HG02884 (cell line): ENCODE data around the gene B4GALNT2.
A peak's percentile ranks its signal among the peaks of the same experiment; 100 is the strongest.
"Not testable (repeated sequence)": the region's sequence is repeated elsewhere in the genome, so short reads cannot be mapped to it uniquely, and the experiment has no call there.

Experiments used
- ATAC-seq: cut with Tn5 transposase; IDR thresholded peaks from one replicate; pipeline ENCODE4 v1.9.1; 2021; ENCODE audit warnings: mild to moderate bottlenecking, moderate library complexity; ENCODE audit not compliant: unreplicated experiment

Gene B4GALNT2

DNA sequence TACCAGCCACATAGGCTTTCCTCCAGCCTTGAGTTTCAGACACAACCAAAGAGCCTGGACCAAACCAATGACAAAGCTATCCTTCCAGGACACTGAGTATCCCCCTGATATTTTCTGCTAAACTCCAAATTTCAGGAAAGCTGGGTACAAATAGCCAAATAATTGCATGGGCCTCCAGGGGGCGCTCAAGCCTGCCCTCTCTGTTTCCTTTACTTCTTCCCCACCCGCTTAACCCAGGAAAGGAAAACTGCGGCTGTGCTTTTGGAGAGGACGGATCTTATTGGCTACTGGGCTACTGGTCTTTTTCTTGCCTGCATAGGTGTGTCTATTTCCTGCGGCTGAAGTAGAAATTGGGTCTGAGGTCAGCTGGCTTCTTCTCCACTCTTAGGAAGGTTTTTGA lies 47.7 kb downstream of the B4GALNT2 start:
- ATAC-seq, result no peak

DNA sequence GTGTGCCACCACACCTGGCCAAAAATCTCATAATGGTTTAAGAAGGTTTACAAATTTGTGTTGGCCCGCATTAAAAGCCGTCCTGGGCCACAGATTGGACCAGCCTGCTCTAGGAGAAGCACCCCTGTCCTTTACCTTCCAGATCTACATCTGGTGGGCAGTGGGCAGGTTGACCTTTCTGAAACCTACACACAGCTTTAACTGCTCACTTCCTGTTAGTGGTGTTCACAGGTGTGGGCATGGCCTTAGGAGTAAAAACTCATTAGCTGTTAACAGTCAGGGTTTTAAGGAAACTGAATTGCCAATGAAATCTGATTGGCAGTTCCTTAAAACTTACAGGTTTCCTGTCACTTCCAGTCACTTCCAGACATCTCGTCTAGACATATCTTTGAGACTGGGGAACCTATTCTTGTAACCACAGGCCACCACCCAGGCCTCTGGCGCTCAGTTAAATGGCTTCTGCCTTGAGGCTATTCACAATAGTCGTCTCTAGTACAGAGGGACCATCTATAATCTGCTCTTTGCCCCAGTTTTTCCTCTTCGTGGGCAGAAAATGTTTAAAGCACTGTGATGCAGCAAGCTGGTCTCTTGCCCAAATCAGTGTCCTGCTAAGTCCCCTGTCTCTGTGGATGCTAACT lies 48.5 kb downstream of the B4GALNT2 start:
- no peak for ATAC-seq

DNA sequence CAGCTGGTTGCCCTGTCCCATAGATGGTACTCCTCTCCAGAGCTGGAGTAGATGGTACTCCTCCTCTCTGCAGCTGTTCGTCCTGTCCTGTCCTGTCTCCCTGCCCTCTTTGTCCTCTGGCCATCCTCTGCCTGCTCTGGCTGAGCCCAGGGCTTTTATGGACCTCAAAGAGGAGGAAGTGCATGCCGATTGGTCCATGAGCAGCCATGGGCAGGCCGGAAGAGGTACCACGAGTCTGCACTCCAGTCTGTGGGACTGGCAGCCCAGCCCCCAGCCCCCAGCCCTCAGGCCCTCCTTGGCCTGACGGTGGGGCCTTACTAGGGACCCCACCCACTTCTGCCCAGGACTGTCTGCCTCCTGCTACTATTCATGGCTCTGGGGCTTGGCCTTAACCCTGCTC lies 50.8 kb downstream of the B4GALNT2 start:
- no peak for ATAC-seq

DNA sequence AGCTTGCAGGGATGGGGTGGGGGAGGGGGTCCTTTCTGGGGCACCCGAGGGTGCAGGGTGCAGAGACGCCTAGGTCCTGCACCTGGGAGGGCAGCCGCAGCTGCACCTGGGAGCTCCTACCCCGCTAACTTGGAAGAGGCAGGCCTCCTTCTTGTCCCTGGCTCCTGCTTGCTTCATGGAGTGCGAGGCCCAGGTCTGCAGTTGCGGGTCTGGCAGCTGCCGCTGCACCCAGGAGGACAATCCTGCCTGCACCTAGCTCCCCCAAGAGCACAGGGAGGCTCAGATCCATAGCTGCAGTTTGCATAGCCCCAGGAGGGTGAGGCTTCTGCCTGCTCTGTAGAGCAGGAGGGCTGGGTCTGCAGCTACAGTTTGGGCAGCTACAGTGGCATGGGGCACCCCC lies 51.2 kb downstream of the B4GALNT2 start:
- no peak for ATAC-seq

DNA sequence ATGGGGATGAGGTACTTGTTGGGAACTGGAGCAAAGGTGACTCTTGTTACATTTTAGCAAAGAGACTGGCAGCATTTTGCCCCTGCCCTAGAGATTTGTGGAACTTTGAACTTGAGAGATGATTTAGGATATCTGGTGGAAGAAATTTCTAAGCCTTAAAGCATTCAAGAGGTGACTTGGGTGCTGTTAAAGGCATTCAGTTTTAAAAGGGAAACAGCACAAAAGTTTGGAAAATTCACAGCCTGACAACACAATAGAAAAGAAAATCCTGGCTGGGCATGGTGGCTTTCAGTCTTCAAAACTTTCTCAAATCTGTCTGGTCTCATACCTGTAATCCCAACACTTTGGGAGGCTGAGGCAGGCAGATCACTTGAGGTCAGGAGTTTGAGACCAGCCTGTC lies 52.0 kb downstream of the B4GALNT2 start:
- not testable (repeated sequence) for ATAC-seq

DNA sequence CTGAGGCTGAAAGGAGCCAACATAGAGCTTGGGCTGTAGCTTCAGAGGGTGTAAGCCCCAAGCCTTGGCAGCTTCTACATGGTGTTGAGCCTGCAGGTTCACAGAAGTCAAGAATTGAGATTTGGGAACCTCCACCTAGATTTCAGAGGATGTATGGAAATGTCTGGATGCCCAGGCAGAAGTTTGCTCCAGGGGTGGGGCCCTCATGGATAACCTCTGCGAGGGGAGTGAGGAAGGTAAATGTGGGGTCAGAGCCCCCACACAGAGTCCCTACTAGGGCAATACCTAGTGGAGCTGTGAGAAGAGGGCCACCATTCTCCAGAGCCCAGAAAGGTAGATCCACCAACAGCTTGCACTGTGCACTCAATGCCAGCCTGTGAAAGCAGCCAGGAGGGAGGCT lies 52.8 kb downstream of the B4GALNT2 start:
- not testable (repeated sequence) for ATAC-seq

DNA sequence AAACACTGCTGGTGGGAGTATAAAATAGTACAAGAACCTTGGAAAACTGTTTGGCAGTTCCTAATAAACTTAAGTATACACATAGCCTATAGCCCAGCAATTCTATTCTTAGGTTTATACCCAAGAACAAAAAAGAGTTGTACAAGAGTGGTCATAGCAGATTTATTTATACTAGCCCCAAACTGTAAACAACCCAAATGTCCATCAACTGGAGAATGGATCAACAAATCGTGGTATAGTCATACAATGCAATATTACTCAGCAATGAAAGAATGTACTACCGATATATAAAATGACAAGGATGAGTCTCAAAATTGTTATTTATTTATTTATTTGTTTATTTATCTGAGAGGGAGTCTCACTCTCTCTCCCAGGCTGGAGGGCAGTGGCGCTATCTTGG lies 54.7 kb downstream of the B4GALNT2 start:
- ATAC-seq, result no peak

DNA sequence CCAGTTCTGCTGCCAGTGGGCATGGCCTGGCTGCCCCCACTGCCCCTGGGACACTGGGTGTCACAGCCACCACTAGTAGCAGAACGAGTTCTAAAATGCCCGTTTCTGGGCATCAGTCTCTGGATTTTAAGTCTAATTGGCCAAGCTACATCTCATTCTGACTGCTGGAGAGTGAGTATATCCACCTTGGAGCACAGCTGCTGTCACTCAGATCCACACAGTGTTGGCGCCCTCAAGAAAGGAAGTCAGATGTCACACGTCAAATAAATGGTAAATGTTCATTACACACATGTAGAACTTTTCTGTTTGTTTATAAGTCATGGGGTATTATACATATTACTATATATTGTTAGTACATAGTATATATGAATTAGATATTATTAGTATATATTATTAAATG lies 58.4 kb downstream of the B4GALNT2 start:
- ATAC-seq, result no peak

DNA sequence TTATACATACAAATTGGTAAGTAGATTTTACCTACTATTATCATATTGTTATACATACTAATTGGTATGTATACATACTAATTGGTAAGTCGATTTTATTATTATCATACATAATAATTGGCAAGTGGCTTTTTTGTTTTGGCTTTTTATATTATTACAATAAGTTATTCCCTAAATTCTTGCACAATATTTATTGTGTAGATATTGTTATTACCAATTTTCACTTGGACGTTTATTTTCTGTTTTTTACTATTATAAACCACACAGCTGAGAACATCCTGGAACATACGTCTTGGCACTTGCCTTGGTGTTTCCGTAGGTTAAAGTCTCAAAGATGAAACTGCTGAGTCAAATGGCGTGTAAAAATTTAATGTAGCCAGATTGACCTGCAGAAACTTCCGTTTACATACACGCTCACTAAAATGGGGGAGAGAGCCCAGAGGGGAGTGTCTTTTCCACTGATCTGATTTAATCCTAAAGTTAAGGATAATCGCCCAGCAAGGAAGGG lies 58.9 kb downstream of the B4GALNT2 start:
- no peak for ATAC-seq

DNA sequence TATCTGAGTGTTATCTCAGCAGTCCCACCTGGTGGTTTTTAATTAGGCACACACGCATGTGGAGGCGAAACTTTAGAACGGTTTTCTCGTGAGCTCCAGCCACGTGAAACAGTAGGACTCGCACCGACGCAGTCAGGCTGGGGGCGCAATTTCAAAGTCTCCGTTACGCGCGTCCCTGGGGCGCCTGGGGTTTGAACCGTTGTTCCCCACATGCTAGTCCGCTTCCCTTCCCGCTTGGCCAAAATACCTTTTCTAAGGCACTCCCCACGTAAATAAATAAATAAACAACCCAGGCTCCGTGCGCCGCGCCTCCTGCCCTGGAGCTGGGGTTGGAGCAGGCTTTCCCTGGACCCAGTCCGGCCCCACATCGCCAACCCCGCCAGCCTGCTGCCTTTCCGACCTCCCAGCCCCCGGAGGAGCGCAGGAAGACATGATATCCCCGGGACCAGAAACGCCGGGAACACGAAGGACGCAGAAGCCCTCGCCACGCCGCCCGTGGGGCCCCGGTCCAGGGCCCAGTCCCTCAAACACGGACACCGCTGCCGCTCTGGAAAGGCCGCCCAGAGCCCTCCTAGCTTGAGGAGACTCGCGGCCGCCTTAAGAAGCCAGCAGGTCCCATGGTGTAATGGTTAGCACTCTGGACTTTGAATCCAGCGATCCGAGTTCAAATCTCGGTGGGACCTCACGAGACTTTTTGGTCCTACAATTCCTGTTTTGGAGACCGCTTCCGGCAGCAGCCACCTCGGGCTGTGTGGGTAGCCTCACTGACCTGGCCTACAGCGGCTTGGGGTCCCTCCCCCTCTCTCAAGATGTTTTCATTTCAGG lies 59.6 kb downstream of the B4GALNT2 start:
- ATAC-seq, result peak; percentile 52

DNA sequence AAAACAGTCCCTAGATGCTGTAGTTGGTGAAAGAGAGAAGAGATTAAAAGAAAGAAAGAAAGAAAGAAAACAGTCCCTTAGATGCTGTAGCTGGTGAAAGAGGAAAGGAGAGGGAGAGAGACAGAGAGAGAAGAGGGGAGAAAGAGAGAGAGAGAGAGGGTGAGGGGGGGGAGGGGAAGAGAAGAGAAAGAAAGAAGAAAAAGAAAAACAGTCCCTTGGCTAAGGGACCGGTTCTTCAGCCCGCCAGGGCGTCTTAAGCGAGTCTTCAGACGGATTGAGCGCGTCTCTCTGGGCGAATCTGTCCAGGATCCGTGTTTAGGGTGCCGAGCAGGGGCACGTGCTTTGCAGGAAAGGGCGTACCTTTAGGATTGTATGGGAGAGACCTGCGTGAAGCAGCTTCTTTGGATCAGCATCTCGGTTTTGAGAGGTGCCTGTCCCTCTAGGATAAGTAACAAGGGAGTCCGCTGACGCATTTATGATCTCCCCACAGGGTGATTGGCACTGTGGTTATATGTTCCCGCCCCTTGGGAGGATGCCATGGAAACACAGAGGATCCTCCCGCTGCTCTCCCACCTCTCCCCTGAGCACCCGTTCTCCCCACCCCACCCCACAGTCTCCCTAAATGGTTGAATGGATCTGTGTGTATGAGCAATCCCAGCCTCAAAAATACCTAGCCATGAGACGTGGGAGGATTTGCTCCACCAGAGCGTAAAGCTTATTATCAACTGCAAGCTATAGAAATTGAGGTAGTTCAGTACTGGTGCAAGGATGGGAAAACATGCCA lies 61.1 kb downstream of the B4GALNT2 start:
- ATAC-seq, result no peak

DNA sequence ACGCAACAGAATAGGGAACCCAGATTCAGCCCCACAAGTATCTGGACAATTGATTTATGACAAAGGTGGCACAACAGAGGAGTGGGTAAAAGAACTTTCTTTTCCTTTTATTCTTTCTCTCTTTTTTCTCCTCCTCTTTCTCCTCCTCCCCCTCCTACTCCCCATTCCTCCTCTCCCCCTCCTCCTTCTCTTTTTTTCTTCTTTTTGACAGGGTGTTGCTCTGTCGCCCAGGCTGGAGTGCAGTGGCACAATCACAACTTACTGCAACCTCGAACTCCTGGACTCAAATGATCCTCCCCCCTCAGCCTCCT lies 61.7 kb downstream of the B4GALNT2 start:
- ATAC-seq, result no peak

DNA sequence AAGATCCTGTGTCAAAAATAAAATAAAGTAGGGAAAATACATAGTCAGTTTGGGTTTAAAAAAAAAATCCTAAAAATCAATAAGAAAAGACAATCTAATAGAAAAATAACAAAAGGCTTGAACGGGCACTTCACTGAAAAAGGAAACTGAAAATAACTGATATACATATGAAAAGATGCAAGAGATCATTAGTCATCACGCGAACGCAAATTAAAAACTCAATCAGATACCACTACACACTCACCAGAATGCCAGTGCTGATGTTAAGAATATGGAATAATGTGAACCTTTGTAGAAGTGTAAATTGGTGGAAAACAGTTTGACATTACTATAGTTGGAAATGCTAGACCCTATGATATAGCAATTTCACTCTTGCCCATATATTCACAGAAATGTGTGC lies 63.2 kb downstream of the B4GALNT2 start:
- ATAC-seq, result no peak

DNA sequence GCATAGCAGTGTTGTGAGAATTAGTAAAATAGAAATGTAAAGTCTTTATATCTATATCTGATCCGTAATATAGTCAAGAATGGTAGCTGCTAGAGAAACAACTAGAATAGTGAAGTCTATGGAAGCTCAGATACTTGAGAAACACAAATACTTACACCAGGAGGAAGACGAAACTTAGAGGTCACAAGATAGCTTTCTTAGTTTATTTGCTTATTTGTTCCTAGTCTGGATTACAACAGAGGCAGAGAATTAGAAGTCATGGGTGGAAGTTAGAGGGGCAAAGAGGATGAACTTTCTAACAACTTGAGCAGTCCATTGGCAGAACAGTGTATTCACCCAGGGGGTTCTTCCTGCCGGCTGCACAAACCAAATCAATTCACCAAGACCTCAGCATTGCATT lies 64.0 kb downstream of the B4GALNT2 start:
- ATAC-seq, result no peak

DNA sequence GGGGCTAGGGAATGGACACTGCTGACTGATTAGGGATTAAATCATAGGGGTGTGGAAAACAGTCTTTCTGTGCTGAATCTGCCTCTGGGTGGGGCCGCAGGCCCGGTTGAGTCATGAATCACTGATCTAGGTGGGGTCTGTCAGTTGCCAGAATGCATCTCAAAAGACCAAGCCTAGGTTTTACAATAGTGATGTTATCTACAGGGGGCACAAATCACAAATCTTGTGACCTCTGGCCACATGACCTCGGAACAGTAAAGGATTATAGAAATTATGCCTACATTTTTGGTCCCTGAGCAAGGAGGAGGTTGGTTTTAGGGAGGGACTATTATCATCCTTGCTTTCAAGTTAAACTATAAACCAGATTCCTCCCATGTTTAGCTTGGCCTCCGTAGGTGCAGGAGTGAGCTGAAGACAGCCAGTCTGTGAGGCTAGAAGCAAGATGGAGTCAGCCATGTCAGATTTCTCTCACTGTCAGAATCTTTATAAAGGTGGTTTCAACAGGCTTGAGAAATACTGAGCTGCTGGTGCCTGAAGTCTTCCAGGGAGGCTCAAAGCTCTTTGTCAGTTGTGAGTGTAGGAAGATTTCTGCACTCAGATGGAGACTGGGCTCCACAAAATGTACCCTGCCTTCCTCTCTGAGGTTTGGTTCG lies 64.9 kb downstream of the B4GALNT2 start:
- ATAC-seq, result no peak

DNA sequence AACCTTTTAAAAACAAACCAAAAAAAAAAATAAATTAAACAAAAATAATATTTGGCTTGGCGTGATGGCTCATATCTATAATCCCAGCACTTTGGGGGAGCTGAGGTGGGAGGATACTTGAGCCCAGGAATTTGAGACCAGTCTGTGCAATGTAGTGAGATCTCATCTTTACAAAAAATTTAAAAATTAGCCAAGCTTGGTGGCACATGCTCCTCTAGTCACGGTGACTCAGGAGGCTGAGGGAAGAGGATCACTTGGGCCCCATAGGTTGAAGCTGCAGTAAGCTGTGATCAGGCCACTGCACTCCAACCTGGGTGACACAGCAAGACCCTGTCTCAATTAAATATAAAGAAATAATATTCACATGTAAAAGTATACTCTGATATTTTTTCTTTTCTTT lies 65.6 kb downstream of the B4GALNT2 start:
- ATAC-seq, result no peak

DNA sequence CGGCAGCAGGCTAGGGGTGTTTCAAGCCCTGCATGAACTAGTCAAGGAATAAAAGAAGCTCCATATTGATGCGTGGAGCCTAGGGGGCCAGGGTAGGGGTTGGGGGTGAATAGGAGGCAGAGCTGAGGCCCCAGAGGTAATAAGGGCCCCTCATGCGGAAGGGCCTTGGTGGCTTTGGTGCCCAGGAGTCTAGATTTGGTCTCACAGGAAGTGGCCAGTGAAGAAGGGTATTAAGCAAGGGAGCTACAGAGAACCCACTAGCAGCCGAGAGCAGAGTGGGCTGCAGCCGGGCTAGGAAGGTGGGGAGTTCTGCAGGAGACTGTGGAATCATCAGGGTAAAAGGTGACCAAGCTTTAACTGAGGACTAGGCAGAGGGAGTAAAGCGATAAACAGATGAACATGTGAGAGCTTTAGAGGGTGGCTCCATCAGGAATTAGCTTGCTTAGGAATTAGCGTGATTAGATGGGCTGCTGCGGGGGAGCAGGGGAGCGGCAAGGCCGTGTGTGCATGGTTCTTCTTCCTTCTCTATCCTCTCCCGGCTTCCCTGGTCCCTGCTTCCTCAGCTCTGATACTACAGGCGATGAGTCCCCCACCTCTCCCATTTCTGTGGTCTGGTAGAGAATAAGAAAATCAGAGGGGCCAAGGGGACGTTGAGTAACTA lies 68.0 kb downstream of the B4GALNT2 start:
- ATAC-seq, result no peak

DNA sequence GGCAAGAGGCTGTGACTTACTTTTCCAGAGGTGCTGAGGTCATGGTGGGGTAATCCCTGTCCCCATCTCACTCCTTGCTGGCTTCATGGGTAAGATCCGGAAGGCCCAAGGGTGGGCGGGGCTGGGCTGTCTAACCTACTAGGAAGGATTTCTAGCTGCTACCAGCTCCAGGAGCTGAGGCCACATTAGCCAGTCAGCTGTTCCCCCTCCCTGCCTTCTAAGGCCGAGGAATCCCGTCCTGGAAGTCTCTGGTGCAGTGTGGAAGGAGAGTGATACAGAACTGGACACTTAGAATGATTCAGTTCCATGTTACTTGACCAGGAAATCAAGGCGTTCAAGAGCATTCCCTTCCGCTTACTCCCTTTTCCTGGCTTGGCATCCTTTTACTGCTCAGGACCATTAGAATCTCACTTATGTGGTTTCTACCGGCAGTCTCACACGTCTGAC lies 68.9 kb downstream of the B4GALNT2 start:
- ATAC-seq, result no peak

DNA sequence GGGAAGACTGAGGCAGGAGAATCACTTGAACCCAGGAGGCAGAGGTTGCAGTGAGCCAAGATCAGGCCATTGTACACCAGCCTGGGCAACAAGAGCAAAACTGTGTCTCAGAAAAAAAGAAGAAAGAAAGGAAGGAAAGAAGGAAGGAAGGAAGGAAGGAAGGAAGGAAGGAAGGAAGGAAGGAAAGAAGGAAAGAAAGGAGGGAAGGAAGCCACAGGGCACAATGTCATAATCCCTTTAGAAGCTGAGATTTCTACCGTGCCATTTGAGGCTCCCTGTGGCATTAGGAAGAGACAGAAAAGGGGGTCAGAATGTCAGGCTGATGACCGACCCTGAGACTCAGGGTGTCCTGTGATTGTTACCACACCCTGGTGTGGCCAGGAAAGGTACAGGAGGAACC lies 71.2 kb downstream of the B4GALNT2 start:
- ATAC-seq, result no peak

DNA sequence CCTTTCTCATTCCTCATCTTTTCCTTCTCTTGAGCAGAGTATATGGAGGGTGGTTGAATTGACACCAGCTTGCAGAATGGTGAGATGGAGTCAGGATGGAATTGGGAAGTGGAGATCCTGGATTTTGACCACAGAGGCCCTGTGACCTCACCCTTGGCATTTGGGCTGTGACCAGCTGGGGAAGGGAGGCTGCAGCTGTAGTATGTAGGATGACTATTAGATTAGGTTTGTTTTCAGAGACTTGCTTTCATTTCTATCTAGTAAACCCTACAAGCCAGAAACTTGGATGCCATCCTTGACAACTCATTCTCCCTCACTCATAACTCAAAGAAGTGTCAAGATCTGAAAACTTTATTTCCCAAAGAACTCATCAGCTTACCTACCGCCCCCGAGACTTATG lies 71.9 kb downstream of the B4GALNT2 start:
- no peak for ATAC-seq
